ENCODE measurements around the gene PRUNE2.

The PRUNE2 gene

DNA sequence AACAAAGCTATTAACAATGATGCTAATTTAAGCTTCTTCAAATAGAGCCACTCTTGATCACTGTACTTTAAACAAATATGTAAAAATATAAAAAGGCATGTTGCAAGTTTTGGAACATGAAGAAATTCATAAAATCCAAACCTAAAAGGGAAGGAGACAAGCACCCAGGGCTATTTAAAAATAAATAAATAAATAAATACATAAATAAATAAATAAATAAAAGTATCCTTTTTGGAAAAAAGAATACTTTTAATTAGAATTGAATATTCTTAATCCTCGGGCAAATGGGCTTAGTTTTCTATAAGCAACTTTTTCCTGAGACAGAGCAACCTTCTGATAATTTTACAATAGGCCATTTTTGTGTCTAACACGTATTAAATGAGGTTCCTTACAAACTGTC lies 289.1 kb downstream of the PRUNE2 start:
- H3K4me3 ChIP-seq (ENCODE audit: low read depth, low read length), result no peak overlapping the region
- TF ChIP-seq, protein P1, sequence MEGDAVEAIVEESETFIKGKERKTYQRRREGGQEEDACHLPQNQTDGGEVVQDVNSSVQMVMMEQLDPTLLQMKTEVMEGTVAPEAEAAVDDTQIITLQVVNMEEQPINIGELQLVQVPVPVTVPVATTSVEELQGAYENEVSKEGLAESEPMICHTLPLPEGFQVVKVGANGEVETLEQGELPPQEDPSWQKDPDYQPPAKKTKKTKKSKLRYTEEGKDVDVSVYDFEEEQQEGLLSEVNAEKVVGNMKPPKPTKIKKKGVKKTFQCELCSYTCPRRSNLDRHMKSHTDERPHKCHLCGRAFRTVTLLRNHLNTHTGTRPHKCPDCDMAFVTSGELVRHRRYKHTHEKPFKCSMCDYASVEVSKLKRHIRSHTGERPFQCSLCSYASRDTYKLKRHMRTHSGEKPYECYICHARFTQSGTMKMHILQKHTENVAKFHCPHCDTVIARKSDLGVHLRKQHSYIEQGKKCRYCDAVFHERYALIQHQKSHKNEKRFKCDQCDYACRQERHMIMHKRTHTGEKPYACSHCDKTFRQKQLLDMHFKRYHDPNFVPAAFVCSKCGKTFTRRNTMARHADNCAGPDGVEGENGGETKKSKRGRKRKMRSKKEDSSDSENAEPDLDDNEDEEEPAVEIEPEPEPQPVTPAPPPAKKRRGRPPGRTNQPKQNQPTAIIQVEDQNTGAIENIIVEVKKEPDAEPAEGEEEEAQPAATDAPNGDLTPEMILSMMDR (IDR thresholded peaks at IDR 0.05; ENCODE audit: borderline replicate concordance, insufficient read depth, low read depth, low read length), result no peak

DNA sequence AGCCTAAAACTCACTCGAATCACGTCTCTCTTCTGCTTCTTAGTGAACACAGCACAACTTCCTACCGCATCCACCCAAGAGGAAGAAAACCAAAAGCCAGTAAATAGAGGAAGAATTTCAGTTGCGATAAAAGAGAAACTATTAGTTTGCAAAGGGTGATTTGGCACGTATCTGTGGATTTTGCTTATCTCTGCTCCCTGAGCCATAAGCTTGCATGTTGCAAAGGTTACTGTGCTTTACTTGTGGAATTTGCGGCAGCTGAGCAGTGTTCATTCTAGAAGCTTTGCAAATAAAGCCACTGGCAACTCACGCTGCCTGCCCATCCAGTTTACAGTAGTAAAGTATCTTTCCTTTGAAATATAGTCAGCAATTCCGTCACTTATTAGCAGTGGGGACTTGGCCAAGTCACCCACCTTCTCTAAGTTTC lies 290.7 kb downstream of the PRUNE2 start:
- TF ChIP-seq, protein P1 (IDR thresholded peaks at IDR 0.05; ENCODE audit: borderline replicate concordance, insufficient read depth, low read depth, low read length), result no peak
- H3K4me3 ChIP-seq (ENCODE audit: low read depth, low read length), result no peak overlapping the region

DNA sequence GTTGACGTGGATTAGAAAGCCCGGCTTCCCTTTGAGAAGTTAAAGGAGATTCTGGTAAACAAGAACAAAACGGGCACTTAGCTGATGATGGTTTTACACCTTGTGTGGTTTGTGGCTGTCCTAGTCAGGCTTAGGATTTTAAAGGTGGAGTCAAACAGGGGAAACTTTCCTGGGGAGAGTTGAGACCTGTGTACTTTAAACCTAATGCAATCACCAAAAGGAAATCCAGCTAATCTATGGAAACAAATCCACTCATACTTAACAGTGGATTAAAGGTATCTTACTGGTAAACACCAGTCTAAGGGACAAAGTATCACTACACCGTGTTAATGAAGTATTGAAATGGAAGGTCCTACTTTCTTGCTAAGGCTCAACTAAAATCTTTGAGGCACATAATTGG lies 291.9 kb downstream of the PRUNE2 start:
- H3K4me3 ChIP-seq (ENCODE audit: low read depth, low read length), result no peak overlapping the region
- TF ChIP-seq, protein P1 (IDR thresholded peaks at IDR 0.05; ENCODE audit: borderline replicate concordance, insufficient read depth, low read depth, low read length), result no peak

DNA sequence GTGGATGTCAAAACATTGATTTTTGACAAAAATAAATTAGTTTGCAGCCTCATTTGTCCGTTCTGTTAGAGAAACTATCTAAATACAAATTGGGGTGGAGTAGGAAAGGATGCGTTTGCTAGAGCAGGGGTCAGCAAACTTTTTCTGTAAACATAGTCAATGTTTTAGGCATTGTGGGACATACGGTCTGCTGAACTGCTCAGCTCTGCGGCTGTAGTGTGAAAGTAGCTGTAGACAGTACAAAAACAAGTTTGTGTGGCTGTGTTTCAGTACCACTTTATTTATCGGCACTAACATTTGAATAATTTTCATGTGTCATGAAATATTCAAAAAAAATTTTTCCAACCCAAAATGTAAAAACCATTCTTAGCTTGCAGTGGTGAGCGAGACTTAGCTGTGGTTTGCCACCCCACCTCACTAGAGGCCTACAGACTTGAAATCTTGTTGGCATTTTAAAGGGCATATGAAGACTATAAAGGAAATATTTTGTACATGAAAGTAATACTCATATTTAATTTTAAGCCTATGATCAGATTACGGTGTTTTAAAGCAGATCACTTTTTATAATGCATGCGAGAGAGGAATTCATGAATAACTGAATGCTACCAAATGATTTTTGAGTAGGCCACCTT lies 292.6 kb downstream of the PRUNE2 start:
- H3K4me3 ChIP-seq (ENCODE audit: low read depth, low read length), result no peak overlapping the region
- TF ChIP-seq, protein P1 (IDR thresholded peaks at IDR 0.05; ENCODE audit: borderline replicate concordance, insufficient read depth, low read depth, low read length), result no peak

DNA sequence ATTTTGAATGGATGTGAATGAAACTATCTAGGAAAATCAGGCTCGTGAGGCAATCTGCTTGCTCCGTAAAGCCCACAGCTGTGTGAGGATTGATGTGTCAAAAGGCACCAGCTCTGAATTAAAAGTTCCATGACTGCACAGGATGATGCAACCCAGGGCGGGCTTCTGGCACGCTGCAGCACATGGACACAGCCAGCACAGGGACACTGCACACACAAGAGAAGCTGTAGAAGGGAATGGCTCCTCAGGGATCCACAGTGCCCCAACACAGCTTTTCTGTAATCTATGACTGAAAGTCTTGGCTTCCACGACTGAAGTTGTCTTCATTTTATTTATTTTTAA lies 295.9 kb downstream of the PRUNE2 start:
- no peak overlapping the region for H3K4me3 ChIP-seq (ENCODE audit: low read depth, low read length)
- TF ChIP-seq, protein P1 (IDR thresholded peaks at IDR 0.05; ENCODE audit: borderline replicate concordance, insufficient read depth, low read depth, low read length), result no peak

DNA sequence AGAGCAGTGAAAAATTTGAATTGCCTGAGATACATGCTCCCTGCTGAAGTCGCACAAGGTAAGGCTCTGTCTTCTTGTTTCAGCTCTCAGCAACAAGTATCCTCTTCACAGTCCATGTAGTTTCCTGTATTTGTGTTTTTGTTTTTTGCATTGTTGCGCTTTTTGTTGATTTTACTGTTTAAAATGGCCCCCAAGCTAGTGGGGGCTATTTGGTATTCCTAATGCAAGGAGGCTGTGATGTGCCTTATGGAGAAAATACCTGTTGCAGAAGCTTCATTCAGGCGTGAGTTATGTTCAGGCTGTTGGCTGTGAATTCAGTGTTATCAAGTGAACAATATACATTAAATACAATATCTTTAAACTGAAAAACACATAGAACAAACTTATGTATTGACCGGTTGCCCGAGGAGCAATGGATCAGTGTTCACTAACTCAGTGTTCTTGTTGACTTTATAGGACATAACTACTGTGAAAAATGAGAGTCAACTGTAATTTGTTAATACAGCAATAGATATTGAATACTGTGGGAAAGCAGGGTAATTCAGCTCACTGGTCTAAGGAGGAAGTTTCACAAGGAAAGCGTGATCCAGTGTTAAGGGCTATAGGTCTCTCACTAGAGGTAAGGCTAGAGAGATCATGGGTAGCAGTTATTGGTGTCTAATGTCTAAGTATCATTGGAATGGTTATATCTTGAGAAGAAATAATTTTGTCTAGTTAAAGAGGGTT lies 296.5 kb downstream of the PRUNE2 start:
- H3K4me3 ChIP-seq (ENCODE audit: low read depth, low read length), result no peak overlapping the region
- TF ChIP-seq, protein P1 (IDR thresholded peaks at IDR 0.05; ENCODE audit: borderline replicate concordance, insufficient read depth, low read depth, low read length), result no peak
